DOHH2 (cell line): ENCODE results near the gene SRRM1.

ENCODE experiments used
- EZH2phosphoT487 ChIP-seq: fragments of 200-600 bp; sonication (generic); IDR thresholded peaks from 2 replicates; pipeline ENCODE4 v1.6.1; 2017; ENCODE audit warnings: borderline replicate concordance, mild to moderate bottlenecking, antibody characterized with exemption, low read length, moderate library complexity, mixed read lengths
- TF ChIP-seq, protein P1 (sequence below): fragments of 200-600 bp; sonication (generic); IDR thresholded peaks from one replicate; pipeline ENCODE4 v1.5.1; 2014; ENCODE audit warnings: antibody characterized with exemption, mild to moderate bottlenecking, low read depth, low read length; ENCODE audit not compliant: poor library complexity, severe bottlenecking

DNA sequence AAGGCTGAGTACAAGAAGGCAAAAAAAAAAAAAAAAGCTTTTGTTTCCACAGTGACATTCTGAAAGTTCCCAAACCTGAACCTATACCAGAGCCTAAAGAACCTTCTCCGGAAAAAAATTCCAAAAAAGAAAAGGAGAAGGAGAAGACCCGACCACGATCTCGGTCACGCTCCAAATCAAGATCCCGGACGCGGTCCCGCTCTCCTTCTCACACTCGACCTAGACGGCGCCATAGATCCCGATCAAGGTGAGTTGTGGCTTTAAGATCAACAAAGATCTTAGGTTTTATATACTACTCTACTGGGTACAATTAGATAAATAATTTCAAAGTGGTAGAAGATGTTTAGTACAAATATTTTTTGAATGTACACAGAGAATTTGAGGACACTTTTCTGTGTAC, 9.3 kb downstream of the SRRM1 start:
- TF ChIP-seq, protein P1, sequence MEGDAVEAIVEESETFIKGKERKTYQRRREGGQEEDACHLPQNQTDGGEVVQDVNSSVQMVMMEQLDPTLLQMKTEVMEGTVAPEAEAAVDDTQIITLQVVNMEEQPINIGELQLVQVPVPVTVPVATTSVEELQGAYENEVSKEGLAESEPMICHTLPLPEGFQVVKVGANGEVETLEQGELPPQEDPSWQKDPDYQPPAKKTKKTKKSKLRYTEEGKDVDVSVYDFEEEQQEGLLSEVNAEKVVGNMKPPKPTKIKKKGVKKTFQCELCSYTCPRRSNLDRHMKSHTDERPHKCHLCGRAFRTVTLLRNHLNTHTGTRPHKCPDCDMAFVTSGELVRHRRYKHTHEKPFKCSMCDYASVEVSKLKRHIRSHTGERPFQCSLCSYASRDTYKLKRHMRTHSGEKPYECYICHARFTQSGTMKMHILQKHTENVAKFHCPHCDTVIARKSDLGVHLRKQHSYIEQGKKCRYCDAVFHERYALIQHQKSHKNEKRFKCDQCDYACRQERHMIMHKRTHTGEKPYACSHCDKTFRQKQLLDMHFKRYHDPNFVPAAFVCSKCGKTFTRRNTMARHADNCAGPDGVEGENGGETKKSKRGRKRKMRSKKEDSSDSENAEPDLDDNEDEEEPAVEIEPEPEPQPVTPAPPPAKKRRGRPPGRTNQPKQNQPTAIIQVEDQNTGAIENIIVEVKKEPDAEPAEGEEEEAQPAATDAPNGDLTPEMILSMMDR = no peak
- no peak for TF ChIP-seq EZH2phosphoT487
